IMR-90 (cell line): ENCODE results near the gene ABO. TPM values are rescaled to one million over a fixed set of nuclear protein-coding genes. Genes with fewer than 3 reads are reported as not detected.
"Not testable (repeated sequence)": the region's sequence is repeated elsewhere in the genome, so short reads cannot be mapped to it uniquely, and the experiment has no call there.

Source experiments
- ATAC-seq: fragments of 200-7000 bp; cut with Tn5 transposase; 2 replicates; pipeline ENCODE4 v1.9.1; 2020; ENCODE audit warnings: low read depth, mild to moderate bottlenecking, moderate library complexity
- BruUV-seq: library from RNA; stranded (reverse); fragments of 400-500 nt; replicated peaks from 2 replicates; lab custom pipeline; 2021; lab: Mats Ljungman, UMichigan
- CTCF ChIA-PET: fragments of 300-600 bp; formaldehyde crosslinking; extraction: SDS; loops from one replicate; lab custom pipeline; 2021; ENCODE audit warnings: antibody characterized with exemption; lab: Yijun Ruan, JAX
- POLR2A ChIA-PET: fragments of 300-600 bp; sonication (Branson Sonifier 250); formaldehyde crosslinking; loops from one replicate; lab custom pipeline; 2022; ENCODE audit warnings: antibody characterized with exemption; ENCODE audit not compliant: unreplicated experiment; lab: Charles Lee
- DNase-seq: peaks from one replicate; pipeline ENCODE4 v3.0.0; 2013
- H2AFZ ChIP-seq: replicated peaks from 2 replicates; pipeline ENCODE3; 2013; ENCODE audit warnings: low read length, mild to moderate bottlenecking; ENCODE audit not compliant: poor library complexity
- H2AK5ac ChIP-seq: 2 replicates; pipeline ENCODE4 v1.6.1; 2013; ENCODE audit warnings: low read depth, low read length, inconsistent platforms
- H2AK9ac ChIP-seq: replicated peaks from 2 replicates; pipeline ENCODE3; 2013; ENCODE audit warnings: mild to moderate bottlenecking, low read depth, low read length, moderate library complexity; ENCODE audit not compliant: poor library complexity
- H2BK120ac ChIP-seq: 2 replicates; pipeline ENCODE4 v1.6.1; 2013; ENCODE audit warnings: low read depth, low read length, inconsistent platforms
- H2BK15ac ChIP-seq: 3 replicates; pipeline ENCODE4 v1.6.1; 2013; ENCODE audit warnings: low read depth, low read length, inconsistent platforms
- H2BK20ac ChIP-seq: 2 replicates; pipeline ENCODE4 v1.6.1; 2013; ENCODE audit warnings: low read depth, mild to moderate bottlenecking, inconsistent platforms, low read length, moderate library complexity
- H2BK5ac ChIP-seq: 2 replicates; pipeline ENCODE4 v1.6.1; 2013; ENCODE audit warnings: mild to moderate bottlenecking, low read depth, low read length, inconsistent platforms; ENCODE audit not compliant: poor library complexity, severe bottlenecking
- H3K14ac ChIP-seq: replicated peaks from 2 replicates; pipeline ENCODE4 v1.6.1; 2013; ENCODE audit warnings: low read depth, low read length, inconsistent platforms
- H3K18ac ChIP-seq: 2 replicates; pipeline ENCODE4 v1.6.1; 2013; ENCODE audit warnings: low read depth, low read length, control low read depth
- H3K23ac ChIP-seq: 2 replicates; pipeline ENCODE4 v1.6.1; 2013; ENCODE audit warnings: low read depth, low read length, inconsistent platforms
- H3K27ac ChIP-seq: 2 replicates; pipeline ENCODE4 v1.5.1; 2013; ENCODE audit warnings: mild to moderate bottlenecking, control low read depth, low read length; ENCODE audit not compliant: insufficient read depth
- H3K27me3 ChIP-seq: 2 replicates; pipeline ENCODE4 v1.6.1; 2013; ENCODE audit warnings: low read length; ENCODE audit not compliant: control insufficient read depth, insufficient read depth
- H3K36me3 ChIP-seq: 2 replicates; pipeline ENCODE4 v1.6.1; 2013; ENCODE audit warnings: low read length, mixed read lengths; ENCODE audit not compliant: control insufficient read depth, insufficient read depth
- H3K4ac ChIP-seq: 2 replicates; pipeline ENCODE4 v1.6.1; 2013; ENCODE audit warnings: low read depth, low read length, inconsistent platforms
- H3K4me1 ChIP-seq: 2 replicates; pipeline ENCODE4 v1.6.1; 2013; ENCODE audit warnings: low read length, mixed read lengths; ENCODE audit not compliant: control insufficient read depth, insufficient read depth
- H3K4me2 ChIP-seq: 2 replicates; pipeline ENCODE4 v1.6.1; 2013; ENCODE audit warnings: low read depth, mild to moderate bottlenecking, control low read depth, low read length, moderate library complexity
- H3K4me3 ChIP-seq: 2 replicates; pipeline ENCODE4 v1.5.1; 2013; ENCODE audit warnings: low read depth, mild to moderate bottlenecking, control low read depth, low read length, moderate library complexity; ENCODE audit not compliant: insufficient read depth
- H3K56ac ChIP-seq: 2 replicates; pipeline ENCODE4 v1.6.1; 2013; ENCODE audit warnings: low read length, inconsistent platforms; ENCODE audit not compliant: insufficient read depth; ENCODE audit errors: extremely low read depth
- H3K79me1 ChIP-seq, 2 experiments: 2 replicates each; pipeline ENCODE4 v1.6.1; 2013; ENCODE audit warnings: low read length in 2 of 2, inconsistent platforms in 1 of 2, low read depth in 1 of 2
- H3K9ac ChIP-seq: 2 replicates; pipeline ENCODE4 v1.6.1; 2013; ENCODE audit warnings: low read depth, low read length, control low read depth
- H3K9me1 ChIP-seq: 2 replicates; pipeline ENCODE4 v1.6.1; 2013; ENCODE audit warnings: low read length, inconsistent platforms; ENCODE audit not compliant: insufficient read depth
- H3K9me3 ChIP-seq: 2 replicates; pipeline ENCODE4 v1.6.1; 2013; ENCODE audit warnings: low read length; ENCODE audit not compliant: control insufficient read depth, insufficient read depth
- H4K20me1 ChIP-seq: 2 replicates; pipeline ENCODE4 v1.6.1; 2013; ENCODE audit warnings: low read length, inconsistent platforms; ENCODE audit not compliant: insufficient read depth
- H4K5ac ChIP-seq: 2 replicates; pipeline ENCODE4 v1.6.1; 2013; ENCODE audit warnings: mild to moderate bottlenecking, low read depth, low read length, control low read depth
- H4K8ac ChIP-seq, 2 experiments: 2 replicates each; pipeline ENCODE4 v1.6.1; 2013; ENCODE audit warnings: low read depth in 2 of 2, low read length in 2 of 2, control low read depth in 1 of 2, inconsistent platforms in 1 of 2
- H4K91ac ChIP-seq: 2 replicates; pipeline ENCODE4 v1.6.1; 2013; ENCODE audit warnings: low read depth, low read length, inconsistent platforms; ENCODE audit not compliant: insufficient read depth
- BHLHE40 ChIP-seq: fragments of 150-350 bp; IDR thresholded peaks from 2 replicates; pipeline ENCODE4 v1.6.1; 2016; ENCODE audit warnings: mild to moderate bottlenecking, low read depth, low read length
- WGBS, 2 experiments: methylation state at CpG; one replicate each; pipeline versions ENCODE4 v1.1.5 to v1.1.7; 2013; ENCODE audit warnings: missing lambda C conversion rate in 2 of 2; ENCODE audit not compliant: insufficient read length in 1 of 2; ENCODE audit errors: extremely low coverage in 2 of 2; 5-methylcytosine and 5-hydroxymethylcytosine counted together
- dilution Hi-C: fragments of 300-500 bp; cut with HindIII; formaldehyde crosslinking; loops from one replicate; pipeline ENCODE4 v1.14.3; 2018; ENCODE audit warnings: low sequenced_read_pairs; ENCODE audit not compliant: unreplicated experiment
- in situ Hi-C: fragments of 300-500 bp; cut with MboI; formaldehyde crosslinking; loops from 3 replicates; pipeline ENCODE4 v1.14.3; 2019; ENCODE audit warnings: low sequenced_read_pairs, inconsistent platforms, mixed read lengths
- intact Hi-C: fragments of 100-400 bp; cut with micrococcal nuclease; formaldehyde crosslinking; loops from 2 replicates; pipeline ENCODE4 v1.10.0; 2022
- polyA plus RNA-seq, 3 experiments: library from polyadenylated mRNA; depleted of rRNA; stranded (reverse); fragments of >200 nt; gene quantifications; 2 replicates each; pipeline ENCODE4 v1.2.3, GENCODE V29; 2012; ENCODE audit warnings: low replicate concordance in 1 of 3
- total RNA-seq: library from RNA; depleted of rRNA; stranded (reverse); fragments of >200 nt; gene quantifications from 2 replicates; pipeline ENCODE4 v1.2.3, GENCODE V29; 2012

ABO gene
- total and polyA plus RNA-seq, 2 of the 4 experiments (the other 2 are of a cell fraction), result not detected

GRCh38 chr9:133251773-133252172 is 23.2 kb downstream of the ABO start:
- no peak overlapping the region for H3K14ac ChIP-seq
- H2AK5ac ChIP-seq, result no peak overlapping the region
- no peak overlapping the region for H2BK20ac ChIP-seq
- peaks cover 26% of the 10 kb centered on the region for H3K27me3 ChIP-seq
- H3K4me1 ChIP-seq, result no peaks in the 10 kb centered on the region
- dilution Hi-C loops, result no loop called here
- H3K9me3 ChIP-seq, result no peaks in the 10 kb centered on the region
- H3K9ac ChIP-seq, result no peak overlapping the region
- H4K91ac ChIP-seq, result no peak overlapping the region
- no peak overlapping the region for H2BK120ac ChIP-seq
- H4K20me1 ChIP-seq, result no peaks in the 10 kb centered on the region
- no peak overlapping the region for H2AFZ ChIP-seq
- DNase-seq (no peak), ATAC-seq (no peak)
- no peak overlapping the region for H2BK5ac ChIP-seq
- H2AK9ac ChIP-seq, result no peak overlapping the region
- H3K9me1 ChIP-seq, result no peaks in the 10 kb centered on the region
- H3K4ac ChIP-seq, result no peak overlapping the region
- H4K5ac ChIP-seq, result no peak overlapping the region
- no CpG with 5 or more reads among the region's 11 CpGs for WGBS, 2 experiments
- no peak overlapping the region for H3K56ac ChIP-seq
- H3K36me3 ChIP-seq, result no peaks in the 10 kb centered on the region
- TF ChIP-seq BHLHE40, result no peak
- no peaks in the 10 kb centered on the region for H3K79me1 ChIP-seq
- no peak overlapping the region for H4K8ac ChIP-seq
- no peak overlapping the region for H3K23ac ChIP-seq
- H3K4me3 ChIP-seq, result no peak overlapping the region
- intact Hi-C loops, result no loop called here
- no peak overlapping the region for H3K27ac ChIP-seq
- no peak overlapping the region for H3K4me2 ChIP-seq
- POLR2A ChIA-PET, result no interaction called here
- BruUV-seq, result no TSS peak
- H3K18ac ChIP-seq, result no peak overlapping the region
- CTCF ChIA-PET, result no interaction called here
- H2BK15ac ChIP-seq, result no peak overlapping the region
- in situ Hi-C loops, result no loop called here

- dilution Hi-C loops, H3K27ac ChIP-seq, H3K4me1 ChIP-seq, H3K9me3 ChIP-seq, H2AK9ac ChIP-seq, H3K56ac ChIP-seq, H4K5ac ChIP-seq, H4K91ac ChIP-seq, H3K4ac ChIP-seq, POLR2A ChIA-PET, H3K79me1 ChIP-seq, H3K9ac ChIP-seq, H4K8ac ChIP-seq, H2BK15ac ChIP-seq, H2BK5ac ChIP-seq, H4K20me1 ChIP-seq, H3K14ac ChIP-seq, CTCF ChIA-PET, DNase-seq, H3K4me3 ChIP-seq, H3K36me3 ChIP-seq, H2AK5ac ChIP-seq, in situ Hi-C loops, ATAC-seq, BruUV-seq, H2AFZ ChIP-seq, H2BK20ac ChIP-seq, H3K23ac ChIP-seq, H3K18ac ChIP-seq, H2BK120ac ChIP-seq, intact Hi-C loops, H3K9me1 ChIP-seq, H3K4me2 ChIP-seq: not testable (repeated sequence)
- H3K27me3 ChIP-seq, result peaks cover 30% of the 10 kb centered on the region
- WGBS, 2 experiments, result no CpG with 5 or more reads among the region's 6 CpGs
Measured at GRCh38 chr9:133251221-133251620, 23.8 kb downstream of the ABO start.
